Limb (tissue), 2 donors: ENCODE data around the gene TBP.
"Not testable (repeated sequence)": the region's sequence is repeated elsewhere in the genome, so short reads cannot be mapped to it uniquely, and the experiment has no call there.

ENCODE experiments used
- DNase-seq, 2 donors: peaks; one replicate each; pipeline ENCODE4 v3.0.0-alpha.2; 2016; ENCODE audit errors: extremely low spot score in 2 of 2

Gene TBP

GRCh38 chr6:170605574-170606259 is 51.5 kb downstream of the TBP start:
- DNase-seq: no peak

- DNase-seq: not testable (repeated sequence)
Measured at GRCh38 chr6:170609225-170609624, 55.1 kb downstream of the TBP start.

- DNase-seq: not testable (repeated sequence)
Measured at GRCh38 chr6:170612256-170612804, 58.2 kb downstream of the TBP start.

GRCh38 chr6:170616020-170616554 is 61.9 kb downstream of the TBP start:
- DNase-seq: not testable (repeated sequence)
